HUDEP-2 (cell line): Measurements from ENCODE around the gene OXTR.
A peak's percentile ranks its signal among the peaks of the same experiment; 100 is the strongest.

Source experiments
- DNase-seq, 76 experiments: peaks; one replicate each; lab custom pipeline; 2025; ENCODE audit not compliant: unreplicated experiment in 76 of 76; lab: John Stamatoyannopoulos, UW

The OXTR gene

DNA sequence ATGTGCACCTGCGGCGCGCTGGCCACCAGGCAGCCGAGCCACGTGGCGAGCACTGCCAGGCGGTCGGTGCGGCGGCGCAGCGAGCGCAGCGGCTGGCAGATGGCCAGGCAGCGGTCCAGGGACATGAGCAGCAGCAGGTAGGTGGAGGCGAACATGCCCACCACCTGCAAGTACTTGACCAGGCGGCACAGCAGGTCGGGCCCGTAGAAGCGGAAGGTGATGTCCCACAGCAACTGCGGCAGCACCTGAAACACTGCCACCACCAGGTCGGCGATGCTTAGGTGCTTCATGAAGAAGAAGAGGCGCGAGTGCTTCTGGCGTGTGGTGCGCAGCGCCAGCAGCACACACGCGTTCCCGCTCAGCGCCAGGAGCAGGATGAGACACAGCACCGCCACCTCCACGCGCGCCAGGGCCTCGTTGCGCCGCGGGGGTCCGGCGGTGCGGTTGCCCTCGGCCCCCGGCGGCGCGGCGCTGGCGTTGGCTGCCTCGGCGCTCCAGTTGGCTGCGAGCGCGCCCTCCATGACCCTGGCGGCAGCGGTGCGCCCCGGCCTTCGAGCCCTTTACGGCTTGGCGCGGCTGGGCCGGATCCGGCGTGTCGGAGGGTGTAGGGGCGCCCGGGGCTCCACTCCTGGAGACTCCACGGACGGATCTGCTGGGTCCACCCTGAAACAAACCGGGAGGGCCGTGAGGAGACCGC is 1.6 kb downstream of the OXTR start:
- DNase-seq = no peak

DNA sequence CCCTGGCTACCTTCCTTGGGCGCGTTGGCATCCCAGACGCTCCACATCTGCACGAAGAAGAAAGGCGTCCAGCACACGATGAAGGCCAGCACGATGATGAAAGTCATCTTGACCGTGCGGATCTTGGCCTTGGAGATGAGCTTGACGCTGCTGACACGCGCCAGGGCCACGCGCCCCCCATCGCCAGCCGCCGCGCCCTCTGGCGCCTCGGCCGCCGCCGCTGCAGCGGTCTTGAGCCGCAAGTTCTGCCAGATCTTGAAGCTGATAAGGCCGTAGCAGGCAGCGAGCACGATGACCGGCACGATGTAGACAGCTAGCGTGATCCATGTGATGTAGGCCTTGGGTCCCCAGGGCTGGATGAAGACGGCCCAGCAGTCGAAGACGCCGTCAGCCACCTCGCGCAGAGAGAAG is 2.2 kb downstream of the OXTR start:
- DNase-seq = no peak

DNA sequence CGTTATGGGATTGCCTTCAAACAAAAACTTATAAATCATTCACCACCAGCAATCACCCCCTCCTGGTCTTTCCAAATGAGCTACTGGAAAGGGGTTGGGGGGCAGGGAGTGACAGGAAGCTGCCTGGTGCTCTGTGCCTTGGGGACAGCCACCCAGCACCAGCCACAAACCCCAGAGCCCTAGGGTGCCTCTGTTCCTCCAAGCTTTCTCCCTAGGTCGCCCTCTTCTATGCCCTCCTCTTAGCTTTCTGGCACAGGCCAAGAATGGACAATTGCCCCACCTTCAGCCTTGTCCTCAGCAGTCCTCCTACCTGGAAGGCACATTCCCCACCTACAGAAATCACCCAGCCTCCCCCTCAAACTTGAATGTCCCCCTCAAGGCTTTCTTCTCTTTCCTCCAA is 3.3 kb downstream of the OXTR start:
- no peak for DNase-seq

DNA sequence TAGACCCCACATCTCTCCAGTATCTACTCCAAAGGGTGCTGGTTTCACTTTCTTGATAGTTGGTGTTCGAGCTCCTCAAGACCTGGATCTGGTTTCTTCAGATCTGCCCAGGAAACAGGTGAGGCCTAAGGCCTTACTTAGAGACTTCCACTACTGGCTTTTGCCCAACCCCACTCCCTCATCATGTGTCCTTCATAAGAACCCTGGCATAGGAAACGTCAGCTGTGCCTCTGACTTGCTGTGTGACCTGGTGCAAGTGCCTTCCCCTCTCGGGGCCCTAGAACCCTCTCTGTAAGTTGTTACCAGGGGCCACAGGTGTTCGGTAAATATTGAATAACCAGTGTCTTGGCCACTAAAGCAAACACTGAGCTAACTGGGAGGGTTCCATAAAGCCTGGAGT is 3.9 kb downstream of the OXTR start:
- no peak for DNase-seq

DNA sequence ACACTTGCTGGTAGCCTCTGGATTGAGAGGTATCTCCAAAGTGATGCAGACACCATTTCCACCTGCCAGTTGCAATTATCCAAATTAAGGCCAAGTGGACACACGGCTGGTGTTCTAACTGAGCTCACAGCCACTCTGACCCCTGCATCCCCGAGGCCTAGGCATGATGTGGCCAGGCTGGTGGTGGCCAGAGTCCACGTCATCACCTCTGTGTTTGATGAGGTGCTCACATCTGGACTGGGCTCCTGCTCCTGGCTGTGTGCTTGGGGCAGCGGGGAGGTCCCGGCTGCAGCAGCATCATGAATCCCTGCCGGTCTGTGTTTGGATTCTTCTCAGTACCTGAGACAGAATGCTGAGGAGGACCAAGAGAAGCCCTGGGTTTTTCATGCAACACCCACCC is 4.9 kb downstream of the OXTR start:
- DNase-seq = no peak

DNA sequence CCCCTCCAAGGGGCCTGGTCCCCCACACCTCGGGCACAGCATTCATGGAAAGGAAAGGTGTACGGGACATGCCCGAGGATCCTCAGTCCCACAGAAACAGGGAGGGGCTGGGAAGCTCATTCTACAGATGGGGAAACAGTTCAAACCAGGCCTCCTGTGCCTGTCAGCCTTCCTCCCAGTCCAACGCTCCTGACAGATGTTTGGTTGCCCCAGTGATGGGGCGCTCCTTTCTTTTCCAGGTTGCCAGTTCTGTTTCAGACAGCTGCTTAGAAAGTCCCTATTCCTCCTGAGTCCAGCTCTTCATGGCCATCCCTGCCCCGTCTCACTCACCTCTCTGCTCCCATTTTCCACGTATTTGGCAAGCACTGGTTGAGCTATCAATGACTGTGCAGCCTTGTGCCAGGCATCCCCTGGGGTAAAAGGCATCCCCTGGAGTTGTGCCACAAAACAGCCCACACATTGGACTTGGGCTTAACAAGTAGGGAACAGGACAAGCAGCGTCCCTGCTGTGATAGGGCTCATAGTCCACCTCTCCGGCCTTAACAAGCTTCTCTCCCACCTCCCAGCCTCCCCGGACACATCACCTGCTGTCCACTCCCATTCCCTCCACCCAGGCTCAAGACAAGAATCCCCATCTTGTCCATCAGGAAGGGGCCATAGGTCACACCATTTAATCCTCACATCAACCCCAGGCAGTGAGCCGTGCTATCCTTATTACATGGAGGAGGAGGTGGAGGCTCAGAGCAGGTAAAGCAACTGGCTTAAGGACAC is 6.6 kb downstream of the OXTR start:
- DNase-seq = no peak

DNA sequence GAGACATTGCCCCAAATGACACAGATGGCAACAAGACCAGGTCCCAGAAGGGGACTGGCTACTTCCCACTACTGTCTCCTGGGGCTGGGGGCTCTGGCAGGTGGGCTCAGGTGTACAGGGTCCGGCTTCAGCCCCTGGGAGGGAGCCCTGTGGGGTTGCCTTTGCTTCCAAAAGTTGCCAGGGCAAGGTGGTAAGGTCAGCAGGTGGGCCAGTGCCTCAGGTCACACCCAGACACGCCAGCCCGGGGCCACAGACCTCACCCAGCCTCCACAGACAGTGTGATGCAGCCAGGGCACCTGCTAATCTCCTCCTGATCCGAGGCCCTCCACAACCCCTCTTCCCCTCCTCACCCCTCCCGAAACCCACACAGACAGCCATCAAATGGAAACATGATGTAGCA is 7.5 kb downstream of the OXTR start:
- DNase-seq = no peak

DNA sequence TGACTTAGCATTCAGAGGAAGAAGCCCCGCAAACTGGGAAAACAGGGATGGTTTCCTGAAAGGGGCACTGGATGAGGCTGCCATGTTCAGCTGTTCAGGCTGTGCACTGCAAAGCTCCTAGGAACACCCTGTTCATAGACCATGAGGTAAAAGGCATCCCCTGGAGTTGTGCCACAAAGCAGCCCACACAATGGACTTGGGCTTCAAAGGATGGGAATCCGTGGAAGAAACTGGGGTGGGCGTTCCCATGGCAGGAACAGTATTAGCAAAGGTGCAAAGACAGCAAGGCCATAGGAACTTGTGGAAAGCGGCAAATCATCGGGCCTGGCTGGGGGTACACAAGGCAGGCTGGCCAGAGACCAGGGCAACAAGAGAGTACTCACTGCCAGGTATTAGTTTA is 8.9 kb downstream of the OXTR start:
- no peak for DNase-seq

DNA sequence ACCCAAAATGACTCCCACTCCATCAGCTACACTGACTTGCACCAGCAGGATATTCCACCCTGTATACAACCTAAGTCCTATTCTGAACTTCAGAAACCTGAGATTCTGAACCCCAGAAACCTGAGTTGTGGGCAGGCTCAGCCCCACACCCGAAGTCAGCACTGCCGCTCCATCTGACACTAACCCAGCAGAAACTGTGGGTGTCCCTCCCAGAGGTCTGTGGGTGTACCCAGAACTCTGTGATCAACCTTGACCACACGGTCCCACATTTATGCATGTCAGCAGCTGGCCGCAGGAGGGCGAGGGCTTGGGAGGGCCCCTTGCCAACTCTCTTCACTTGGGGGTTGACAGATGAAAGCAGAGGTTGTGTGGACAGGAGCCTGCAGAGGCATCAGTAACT is 9.3 kb downstream of the OXTR start:
- DNase-seq = no peak

DNA sequence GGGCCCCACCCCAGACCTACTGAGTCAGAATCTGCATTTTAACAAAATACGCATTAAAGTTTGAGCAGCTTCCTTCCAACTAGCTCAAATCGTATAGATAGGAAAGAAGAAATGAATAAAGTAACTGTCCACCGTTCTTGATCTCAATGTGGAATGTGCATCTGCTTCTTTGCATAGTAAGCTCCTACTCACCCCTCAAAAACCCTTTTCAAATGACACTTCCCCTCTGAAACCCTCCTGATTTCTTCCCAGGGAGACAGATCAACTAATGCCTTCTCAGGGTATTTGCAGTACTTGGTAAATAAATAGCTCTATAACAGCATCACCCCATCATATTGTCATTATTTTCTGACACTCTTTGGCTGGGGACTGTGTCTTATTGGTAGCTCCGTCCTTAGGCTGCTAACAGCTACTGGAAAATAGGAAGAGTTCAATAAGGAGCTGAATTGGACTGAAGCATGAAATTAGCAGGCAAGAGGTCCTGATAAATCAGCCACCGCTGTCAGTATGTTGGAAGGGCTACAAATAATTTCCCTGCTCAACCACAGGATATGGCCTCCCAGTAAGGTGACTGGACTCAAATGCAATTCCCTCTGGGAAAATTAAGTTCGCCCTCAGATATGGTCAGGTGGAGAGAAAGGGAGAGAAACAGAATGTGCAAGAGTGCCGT is 10.2 kb downstream of the OXTR start:
- DNase-seq = no peak

DNA sequence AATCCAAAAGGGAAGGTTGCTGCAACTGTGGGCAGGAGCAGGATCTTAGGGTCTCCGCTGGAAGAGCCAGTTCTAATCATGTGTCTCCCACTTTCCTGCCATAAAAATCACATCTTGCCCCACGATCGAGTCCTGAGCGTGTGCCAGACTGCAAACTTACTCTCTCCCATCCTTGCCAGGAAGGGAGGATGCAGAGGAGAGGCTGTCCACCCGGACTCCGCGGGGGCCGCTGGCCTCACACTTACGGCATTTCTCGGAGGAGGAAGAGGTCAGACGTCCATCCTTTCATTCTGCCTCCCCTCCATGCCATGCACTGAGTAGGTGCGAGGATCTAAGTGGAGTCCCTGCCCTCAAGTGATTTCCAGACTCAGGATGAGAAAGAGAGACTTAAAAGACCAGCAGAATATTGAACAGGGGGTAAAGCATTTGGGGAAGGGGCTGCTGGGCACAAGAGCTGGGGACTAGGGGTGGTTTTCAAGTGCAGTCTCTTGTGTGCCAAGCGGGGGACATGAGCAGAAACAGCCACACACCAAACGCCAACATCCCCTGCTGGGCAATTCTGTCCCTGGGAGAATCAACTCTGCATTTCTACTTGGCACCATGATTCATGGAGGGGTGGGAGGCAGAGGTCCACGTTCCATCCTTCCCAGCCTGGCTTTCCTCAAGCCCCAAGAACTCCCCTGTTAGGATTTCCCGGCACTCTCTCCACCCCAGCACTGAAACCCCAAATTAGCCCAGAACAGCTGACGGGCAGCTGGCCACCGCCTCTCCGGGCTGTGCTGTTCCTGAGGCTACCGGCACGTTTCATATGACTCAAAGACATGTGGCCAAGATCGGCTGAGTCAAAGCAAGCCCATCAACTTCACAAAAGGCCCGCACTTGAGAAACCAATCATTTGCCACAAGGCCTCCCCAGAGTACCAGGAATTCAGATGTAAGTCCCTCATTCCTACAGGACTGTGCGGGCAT is 11.6 kb downstream of the OXTR start:
- DNase-seq = no peak

DNA sequence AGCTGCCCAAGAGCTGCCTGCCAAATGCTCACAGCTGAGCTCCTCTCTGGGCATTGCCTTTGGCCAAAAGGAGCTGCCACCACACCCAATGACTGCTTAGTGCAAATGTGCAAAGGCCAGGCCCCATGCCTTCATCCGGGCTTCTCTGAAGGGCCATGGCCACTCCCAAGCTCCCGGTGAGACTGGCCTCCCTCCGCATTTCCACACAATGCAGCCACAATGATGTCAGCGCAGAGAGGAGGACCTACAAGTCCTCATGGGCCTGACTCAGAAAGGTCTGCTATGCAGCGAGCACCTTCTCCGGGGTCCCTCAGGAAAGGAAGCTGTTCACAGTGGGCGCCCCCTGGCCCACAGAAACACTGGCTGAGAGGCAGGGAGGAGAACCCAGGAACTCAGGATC is 12.7 kb downstream of the OXTR start:
- no peak for DNase-seq

DNA sequence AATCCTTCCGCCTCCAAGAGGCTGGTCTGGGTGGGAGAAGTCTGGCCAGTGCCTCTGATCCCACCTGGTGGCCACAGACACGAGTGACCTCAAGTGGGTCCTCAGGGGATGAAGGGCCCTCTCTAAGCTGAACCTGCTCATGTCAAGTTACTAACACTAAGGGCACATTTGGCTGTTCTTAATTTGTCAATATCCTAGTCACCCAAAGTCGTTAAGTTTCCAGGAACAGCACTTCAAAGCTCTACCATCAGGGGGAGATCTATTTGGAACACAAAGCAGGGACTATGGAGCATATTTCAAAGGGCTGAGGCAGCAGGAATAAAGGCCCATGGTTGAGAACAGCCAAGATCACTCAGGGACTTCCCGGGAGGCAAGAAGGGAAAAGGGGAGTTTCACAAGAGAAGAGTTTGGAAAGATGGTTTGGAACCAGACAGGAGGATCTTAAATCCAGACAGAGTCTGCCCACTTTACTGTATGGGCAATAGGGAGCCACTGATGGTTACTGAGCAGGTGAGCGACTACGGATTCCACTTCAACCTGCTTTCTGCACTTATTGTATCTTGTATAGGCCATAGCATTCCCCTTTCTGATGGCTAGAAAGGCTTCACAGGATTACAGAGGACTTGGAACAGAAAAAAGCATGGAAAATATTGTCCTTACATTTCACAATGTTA is 13.7 kb downstream of the OXTR start:
- peak in 1 of 76 experiments; percentile 8 for DNase-seq

DNA sequence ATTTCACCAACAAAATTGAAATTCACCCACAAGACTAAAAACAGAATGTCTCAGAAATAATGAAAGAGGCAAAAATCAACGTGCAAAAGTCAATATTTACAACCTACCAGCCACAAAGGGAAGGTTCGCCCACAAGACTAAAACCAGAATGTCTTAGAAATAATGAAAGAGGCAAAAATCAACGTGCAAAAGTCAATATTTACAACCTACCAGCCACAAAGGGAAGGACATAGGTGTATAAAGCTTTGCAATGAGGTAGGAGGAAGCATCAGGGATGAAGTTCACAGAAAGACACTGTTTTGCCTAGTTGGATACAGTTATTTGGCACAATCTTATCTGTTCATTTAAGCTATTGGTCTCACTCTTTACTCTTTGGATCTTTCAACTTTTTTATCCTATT is 14.3 kb downstream of the OXTR start:
- no peak for DNase-seq

DNA sequence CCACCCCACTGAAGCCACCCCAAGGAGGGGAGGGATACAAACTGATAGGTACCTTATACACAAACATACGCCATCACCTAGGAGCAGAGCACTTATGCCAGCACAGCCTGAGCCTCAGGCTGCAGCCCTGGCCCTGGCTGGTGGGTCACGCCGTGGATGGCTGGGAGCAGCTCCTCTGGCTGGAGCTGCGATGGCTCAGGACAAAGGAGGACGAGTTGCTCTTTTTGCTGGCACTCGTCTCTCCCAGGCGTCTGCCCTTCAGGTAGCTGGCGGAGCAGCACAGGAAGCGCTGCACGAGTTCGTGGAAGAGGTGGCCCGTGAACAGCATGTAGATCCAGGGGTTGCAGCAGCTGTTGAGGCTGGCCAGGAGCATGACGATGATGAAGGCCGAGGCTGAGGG is 16.6 kb downstream of the OXTR start:
- DNase-seq = no peak

DNA sequence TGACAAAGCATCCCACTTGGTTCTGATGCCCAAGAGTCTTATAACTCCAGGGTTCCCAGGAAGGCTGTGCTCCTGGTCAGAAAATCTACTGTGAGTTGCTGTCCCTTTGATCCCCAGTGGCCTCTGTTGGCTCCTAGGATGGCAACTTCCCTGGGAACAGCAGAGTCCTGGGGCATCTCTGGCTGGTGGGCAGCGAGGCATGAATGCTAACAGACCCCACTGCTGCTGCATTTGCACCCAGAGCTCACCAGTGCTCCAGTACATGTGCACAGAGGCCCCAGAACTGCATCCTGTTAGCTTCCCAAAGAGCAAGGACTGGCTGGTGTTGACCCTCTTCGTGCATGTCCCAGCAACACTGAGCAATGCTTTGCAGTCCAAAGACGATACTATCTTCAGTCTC is 20.1 kb downstream of the OXTR start:
- DNase-seq = no peak

DNA sequence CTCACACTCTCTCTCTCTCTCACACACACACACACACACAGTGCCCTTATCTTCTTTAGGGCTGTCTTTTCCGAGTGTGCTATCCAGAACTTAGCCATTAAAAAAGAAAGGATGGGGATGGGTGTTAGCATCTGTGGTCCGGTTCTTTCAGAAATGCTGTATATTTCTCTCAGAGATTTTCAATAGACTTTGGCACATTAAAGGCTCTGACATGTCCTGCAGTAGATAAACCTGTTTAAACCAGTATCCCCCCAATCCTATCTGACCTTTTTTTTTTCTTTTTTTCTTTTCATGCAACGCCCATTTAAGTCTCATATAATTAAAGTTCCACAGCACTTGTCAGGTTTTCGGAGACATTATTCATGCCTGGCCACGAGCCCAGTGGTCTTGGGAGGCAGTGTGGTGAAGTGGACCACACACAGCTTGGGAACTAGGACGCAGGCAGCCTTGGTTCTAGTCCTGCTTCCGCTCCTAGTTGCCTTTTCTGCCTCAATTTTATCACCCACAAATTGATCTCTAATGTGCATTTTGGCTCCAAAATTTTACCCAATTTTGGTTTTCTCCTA is 22.6 kb downstream of the OXTR start:
- DNase-seq = no peak

DNA sequence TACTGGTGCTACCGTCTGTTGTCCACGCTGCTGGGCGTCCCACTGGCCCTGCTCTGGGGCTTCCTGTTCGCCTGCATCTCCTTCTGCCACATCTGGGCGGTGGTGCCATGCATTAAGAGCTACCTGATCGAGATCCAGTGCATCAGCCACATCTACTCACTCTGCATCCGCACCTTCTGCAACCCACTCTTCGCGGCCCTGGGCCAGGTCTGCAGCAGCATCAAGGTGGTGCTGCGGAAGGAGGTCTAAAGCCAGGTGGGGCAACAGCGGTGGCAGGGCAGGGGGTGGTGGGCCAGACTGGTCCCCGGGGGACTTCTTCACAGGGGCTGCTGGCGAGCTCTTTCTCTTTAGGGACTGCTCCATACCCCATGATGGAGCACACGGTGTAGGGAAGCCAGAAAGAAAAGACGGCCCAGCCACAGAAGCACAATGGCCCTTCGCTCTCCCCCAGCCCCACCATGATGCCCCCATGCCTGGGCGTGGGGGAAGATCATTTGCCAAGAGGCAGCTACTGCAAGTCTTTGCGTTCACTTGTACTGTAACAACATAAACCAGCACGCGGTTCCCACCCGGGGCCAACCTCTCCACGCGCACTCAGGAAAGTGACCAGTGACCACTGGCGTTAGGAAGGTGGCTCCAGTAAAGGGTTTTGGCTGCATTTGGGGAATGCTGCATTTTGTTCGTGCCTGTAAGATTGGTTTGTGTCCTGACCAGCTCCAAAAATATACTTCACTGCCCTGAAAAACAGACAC is 23.6 kb downstream of the OXTR start:
- no peak for DNase-seq

DNA sequence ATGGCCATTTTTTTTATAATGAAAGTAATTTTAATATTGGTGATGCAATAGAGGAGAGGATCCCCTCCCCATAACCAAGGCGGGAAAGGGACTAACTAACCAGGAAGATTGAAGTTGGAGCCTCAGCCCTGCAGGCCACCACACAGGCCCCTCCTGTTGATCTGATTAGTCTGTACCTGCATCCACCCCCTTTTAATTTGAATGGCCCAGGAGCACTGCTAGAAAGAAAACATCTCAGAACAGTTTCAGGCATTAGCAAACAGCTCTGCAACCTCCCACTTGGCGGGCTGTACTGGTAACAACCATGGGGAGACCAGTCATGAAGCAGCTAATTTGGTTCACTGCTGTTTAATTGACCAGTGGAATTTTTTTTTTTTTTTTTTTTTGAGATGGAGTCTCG is 25.5 kb downstream of the OXTR start:
- no peak for DNase-seq
